ENCODE data around the gene IRF5. TPM values are rescaled to one million over a fixed set of nuclear protein-coding genes. Genes with fewer than 3 reads are reported as not detected.

Gene IRF5
- total and polyA plus RNA-seq, 10 of the 15 experiments (the other 5 are each of a cell fraction or from before 2014, with no cell fraction given): 5.4 to 90.3 (median 61.7) TPM

DNA sequence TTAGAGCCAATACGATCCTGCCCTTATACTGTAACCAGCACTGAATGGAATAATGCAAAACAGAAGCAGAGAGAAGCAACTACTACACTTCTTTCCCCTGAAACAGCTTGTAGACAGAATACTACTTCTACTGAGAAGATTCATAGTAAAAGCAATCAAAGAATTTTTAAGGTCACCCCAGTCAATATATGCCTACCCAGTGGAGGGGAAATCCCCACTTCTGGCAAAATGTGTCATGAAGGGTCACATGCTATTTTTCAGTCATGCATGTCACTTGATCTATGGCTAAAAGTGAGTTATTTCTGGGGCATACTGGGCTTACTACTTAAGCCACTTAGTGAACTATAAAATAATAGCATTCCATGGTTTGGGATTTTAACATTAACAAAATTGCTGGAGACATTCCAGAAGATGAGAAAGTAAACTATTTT is 25.6 kb downstream of the IRF5 start (continued):
- TF ChIP-seq MEF2A (IDR thresholded peaks at IDR 0.05; ENCODE audit: insufficient read depth, low read depth, low read length): no peak
- TF ChIP-seq, protein P1, sequence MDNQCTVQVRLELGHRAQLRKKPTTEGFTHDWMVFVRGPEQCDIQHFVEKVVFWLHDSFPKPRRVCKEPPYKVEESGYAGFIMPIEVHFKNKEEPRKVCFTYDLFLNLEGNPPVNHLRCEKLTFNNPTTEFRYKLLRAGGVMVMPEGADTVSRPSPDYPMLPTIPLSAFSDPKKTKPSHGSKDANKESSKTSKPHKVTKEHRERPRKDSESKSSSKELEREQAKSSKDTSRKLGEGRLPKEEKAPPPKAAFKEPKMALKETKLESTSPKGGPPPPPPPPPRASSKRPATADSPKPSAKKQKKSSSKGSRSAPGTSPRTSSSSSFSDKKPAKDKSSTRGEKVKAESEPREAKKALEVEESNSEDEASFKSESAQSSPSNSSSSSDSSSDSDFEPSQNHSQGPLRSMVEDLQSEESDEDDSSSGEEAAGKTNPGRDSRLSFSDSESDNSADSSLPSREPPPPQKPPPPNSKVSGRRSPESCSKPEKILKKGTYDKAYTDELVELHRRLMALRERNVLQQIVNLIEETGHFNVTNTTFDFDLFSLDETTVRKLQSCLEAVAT (IDR thresholded peaks at IDR 0.05): no peak
- no peak; the same call in 1 of the 2 replicates for TF ChIP-seq ASH2L (IDR thresholded peaks at IDR 0.05; ENCODE audit: borderline replicate concordance, low read depth)
- peak; percentile 60 for TF ChIP-seq NFIC (IDR thresholded peaks at IDR 0.05; ENCODE audit: low read depth, low read length)
- no peak for TF ChIP-seq ZNF207 (IDR thresholded peaks at IDR 0.05; ENCODE audit: borderline replicate concordance)
- TF ChIP-seq SUPT20H (IDR thresholded peaks at IDR 0.05; ENCODE audit: borderline replicate concordance, control insufficient read depth, low read depth, low read length): no peak
- no peak for TF ChIP-seq NBN (IDR thresholded peaks at IDR 0.05)
- no peak for TF ChIP-seq KDM1A (IDR thresholded peaks at IDR 0.05; ENCODE audit: borderline replicate concordance)
- 0 out of 2 replicates have a peak, but pooled peaks have one; percentile 73 for TF ChIP-seq FOXM1 (IDR thresholded peaks at IDR 0.05; ENCODE audit: low read depth, low read length)
- TF ChIP-seq, protein P2, sequence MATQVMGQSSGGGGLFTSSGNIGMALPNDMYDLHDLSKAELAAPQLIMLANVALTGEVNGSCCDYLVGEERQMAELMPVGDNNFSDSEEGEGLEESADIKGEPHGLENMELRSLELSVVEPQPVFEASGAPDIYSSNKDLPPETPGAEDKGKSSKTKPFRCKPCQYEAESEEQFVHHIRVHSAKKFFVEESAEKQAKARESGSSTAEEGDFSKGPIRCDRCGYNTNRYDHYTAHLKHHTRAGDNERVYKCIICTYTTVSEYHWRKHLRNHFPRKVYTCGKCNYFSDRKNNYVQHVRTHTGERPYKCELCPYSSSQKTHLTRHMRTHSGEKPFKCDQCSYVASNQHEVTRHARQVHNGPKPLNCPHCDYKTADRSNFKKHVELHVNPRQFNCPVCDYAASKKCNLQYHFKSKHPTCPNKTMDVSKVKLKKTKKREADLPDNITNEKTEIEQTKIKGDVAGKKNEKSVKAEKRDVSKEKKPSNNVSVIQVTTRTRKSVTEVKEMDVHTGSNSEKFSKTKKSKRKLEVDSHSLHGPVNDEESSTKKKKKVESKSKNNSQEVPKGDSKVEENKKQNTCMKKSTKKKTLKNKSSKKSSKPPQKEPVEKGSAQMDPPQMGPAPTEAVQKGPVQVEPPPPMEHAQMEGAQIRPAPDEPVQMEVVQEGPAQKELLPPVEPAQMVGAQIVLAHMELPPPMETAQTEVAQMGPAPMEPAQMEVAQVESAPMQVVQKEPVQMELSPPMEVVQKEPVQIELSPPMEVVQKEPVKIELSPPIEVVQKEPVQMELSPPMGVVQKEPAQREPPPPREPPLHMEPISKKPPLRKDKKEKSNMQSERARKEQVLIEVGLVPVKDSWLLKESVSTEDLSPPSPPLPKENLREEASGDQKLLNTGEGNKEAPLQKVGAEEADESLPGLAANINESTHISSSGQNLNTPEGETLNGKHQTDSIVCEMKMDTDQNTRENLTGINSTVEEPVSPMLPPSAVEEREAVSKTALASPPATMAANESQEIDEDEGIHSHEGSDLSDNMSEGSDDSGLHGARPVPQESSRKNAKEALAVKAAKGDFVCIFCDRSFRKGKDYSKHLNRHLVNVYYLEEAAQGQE (IDR thresholded peaks at IDR 0.05; ENCODE audit: low read depth, low read length): no peak
- no peak for TF ChIP-seq KAT2A (conservative IDR thresholded peaks at IDR 0.05; ENCODE audit: control insufficient read depth, low read depth, low read length)
- TF ChIP-seq, protein P3, sequence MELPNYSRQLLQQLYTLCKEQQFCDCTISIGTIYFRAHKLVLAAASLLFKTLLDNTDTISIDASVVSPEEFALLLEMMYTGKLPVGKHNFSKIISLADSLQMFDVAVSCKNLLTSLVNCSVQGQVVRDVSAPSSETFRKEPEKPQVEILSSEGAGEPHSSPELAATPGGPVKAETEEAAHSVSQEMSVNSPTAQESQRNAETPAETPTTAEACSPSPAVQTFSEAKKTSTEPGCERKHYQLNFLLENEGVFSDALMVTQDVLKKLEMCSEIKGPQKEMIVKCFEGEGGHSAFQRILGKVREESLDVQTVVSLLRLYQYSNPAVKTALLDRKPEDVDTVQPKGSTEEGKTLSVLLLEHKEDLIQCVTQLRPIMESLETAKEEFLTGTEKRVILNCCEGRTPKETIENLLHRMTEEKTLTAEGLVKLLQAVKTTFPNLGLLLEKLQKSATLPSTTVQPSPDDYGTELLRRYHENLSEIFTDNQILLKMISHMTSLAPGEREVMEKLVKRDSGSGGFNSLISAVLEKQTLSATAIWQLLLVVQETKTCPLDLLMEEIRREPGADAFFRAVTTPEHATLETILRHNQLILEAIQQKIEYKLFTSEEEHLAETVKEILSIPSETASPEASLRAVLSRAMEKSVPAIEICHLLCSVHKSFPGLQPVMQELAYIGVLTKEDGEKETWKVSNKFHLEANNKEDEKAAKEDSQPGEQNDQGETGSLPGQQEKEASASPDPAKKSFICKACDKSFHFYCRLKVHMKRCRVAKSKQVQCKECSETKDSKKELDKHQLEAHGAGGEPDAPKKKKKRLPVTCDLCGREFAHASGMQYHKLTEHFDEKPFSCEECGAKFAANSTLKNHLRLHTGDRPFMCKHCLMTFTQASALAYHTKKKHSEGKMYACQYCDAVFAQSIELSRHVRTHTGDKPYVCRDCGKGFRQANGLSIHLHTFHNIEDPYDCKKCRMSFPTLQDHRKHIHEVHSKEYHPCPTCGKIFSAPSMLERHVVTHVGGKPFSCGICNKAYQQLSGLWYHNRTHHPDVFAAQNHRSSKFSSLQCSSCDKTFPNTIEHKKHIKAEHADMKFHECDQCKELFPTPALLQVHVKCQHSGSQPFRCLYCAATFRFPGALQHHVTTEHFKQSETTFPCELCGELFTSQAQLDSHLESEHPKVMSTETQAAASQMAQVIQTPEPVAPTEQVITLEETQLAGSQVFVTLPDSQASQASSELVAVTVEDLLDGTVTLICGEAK (IDR thresholded peaks at IDR 0.05; ENCODE audit: borderline replicate concordance): no peak
- no peak for TF ChIP-seq JUND (IDR thresholded peaks at IDR 0.05; ENCODE audit: low read depth, low read length)
- no peak for TF ChIP-seq KLF5 (IDR thresholded peaks at IDR 0.05; ENCODE audit: partially characterized antibody)
- TF ChIP-seq SREBF1 (IDR thresholded peaks at IDR 0.05; ENCODE audit: low read length): no peak
- TF ChIP-seq PAX8 (IDR thresholded peaks at IDR 0.05): no peak
- TF ChIP-seq NR2C1 (IDR thresholded peaks at IDR 0.05): no peak
- TF ChIP-seq ATF7 (IDR thresholded peaks at IDR 0.05; ENCODE audit: low read depth): no peak
- TF ChIP-seq, protein P4, sequence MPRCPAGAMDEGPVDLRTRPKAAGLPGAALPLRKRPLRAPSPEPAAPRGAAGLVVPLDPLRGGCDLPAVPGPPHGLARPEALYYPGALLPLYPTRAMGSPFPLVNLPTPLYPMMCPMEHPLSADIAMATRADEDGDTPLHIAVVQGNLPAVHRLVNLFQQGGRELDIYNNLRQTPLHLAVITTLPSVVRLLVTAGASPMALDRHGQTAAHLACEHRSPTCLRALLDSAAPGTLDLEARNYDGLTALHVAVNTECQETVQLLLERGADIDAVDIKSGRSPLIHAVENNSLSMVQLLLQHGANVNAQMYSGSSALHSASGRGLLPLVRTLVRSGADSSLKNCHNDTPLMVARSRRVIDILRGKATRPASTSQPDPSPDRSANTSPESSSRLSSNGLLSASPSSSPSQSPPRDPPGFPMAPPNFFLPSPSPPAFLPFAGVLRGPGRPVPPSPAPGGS (IDR thresholded peaks at IDR 0.05; ENCODE audit: borderline replicate concordance, insufficient read depth, low read depth, low read length, poor library complexity, severe bottlenecking): peak; percentile 22
- TF ChIP-seq, protein P5, sequence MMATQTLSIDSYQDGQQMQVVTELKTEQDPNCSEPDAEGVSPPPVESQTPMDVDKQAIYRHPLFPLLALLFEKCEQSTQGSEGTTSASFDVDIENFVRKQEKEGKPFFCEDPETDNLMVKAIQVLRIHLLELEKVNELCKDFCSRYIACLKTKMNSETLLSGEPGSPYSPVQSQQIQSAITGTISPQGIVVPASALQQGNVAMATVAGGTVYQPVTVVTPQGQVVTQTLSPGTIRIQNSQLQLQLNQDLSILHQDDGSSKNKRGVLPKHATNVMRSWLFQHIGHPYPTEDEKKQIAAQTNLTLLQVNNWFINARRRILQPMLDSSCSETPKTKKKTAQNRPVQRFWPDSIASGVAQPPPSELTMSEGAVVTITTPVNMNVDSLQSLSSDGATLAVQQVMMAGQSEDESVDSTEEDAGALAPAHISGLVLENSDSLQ (IDR thresholded peaks at IDR 0.05): peak; percentile 87
